Fibroblast of the conjunctiva (primary cell): ENCODE measurements around the gene CENPB.

Experiments used
- DNase-seq: peaks from one replicate; pipeline ENCODE4 v3.0.0-alpha.2; 2010; ENCODE audit warnings: low read depth

The CENPB gene

DNA sequence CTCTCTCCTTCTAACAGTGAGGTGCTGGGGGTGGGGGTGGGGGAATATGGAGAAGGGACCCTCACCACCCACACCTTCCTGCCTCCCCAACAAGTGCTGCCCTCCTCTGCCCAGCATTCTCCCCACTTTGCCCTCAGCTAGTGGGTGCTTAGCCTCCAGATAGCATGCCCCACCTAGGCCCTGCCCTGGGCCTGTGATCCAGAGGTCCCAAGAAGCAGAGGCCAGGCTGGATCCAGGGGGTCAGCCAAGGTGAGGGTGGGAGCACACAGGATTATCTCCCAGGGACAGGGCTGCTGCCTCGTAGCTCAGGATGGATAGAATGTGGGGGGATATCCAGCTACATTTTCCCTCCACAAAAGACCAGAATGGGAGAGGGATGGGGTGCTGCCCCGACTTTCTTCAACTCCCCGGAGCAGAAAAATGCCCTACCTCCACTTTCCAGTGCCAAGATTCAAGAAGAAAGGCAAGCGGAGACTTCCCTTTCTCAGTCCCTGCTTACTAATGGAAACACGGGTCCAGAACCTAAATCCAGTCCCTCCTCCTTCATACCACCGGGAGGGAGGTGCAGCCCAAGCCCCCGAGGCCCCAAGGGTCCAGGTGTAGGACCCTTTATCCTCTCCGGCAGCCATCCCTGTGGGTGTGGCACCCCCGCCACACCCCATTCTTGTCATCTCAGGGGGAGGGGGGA, 20.0 kb downstream of the CENPB start:
- DNase-seq = no peak

DNA sequence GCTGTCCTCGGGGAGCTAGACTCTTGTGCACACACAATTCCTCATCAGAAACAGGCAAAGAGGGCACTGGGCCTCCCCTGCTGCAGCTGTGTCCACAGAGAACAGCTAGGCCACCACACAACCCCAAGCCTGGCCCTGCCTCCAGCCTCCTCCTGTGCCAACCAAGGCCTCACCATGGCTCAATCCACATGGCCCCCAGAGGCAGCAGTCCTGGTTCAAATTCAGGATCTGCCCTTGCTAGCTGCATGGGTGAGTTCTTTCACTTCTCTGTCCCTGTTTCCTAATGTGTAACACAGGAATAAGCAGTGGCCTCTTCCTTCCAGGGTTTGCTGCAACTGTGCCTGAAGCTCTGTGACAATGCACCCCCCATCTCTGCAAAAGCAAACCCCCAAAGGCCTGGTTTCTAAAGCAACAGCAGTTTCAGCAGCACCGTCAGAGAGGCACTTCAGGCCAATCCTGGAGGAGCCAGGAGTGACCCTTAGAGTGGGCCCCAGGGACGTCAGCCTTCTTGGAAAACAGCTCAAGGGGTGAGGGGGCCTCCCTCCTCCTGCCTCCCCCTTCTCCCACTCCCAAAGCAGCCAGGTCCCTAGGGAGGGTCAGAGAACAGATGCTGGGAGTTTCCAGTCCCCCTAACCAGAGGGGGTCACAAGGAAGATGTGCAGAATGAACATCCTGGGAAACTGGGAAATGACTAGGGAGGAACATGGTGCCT, 21.2 kb downstream of the CENPB start:
- DNase-seq = no peak

DNA sequence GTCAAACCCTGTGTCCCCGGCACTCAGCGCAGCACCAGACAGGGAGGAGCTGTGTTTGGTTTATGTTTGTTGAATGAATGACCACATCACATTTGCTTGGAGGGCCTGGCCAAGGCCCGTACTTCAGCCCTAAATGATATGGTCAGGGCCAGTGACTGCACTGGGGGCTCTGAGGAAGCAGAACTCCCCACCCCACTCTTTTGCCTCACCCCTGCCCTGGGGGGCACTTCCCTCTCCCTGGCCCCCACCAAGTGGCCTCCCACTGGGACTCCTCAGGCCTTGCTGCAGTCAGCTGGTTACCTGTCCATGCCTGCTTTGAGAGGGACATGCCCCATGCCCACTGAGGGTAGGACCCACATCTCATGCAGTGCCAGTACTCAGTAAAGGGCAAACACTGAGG, 21.9 kb downstream of the CENPB start:
- no peak for DNase-seq

DNA sequence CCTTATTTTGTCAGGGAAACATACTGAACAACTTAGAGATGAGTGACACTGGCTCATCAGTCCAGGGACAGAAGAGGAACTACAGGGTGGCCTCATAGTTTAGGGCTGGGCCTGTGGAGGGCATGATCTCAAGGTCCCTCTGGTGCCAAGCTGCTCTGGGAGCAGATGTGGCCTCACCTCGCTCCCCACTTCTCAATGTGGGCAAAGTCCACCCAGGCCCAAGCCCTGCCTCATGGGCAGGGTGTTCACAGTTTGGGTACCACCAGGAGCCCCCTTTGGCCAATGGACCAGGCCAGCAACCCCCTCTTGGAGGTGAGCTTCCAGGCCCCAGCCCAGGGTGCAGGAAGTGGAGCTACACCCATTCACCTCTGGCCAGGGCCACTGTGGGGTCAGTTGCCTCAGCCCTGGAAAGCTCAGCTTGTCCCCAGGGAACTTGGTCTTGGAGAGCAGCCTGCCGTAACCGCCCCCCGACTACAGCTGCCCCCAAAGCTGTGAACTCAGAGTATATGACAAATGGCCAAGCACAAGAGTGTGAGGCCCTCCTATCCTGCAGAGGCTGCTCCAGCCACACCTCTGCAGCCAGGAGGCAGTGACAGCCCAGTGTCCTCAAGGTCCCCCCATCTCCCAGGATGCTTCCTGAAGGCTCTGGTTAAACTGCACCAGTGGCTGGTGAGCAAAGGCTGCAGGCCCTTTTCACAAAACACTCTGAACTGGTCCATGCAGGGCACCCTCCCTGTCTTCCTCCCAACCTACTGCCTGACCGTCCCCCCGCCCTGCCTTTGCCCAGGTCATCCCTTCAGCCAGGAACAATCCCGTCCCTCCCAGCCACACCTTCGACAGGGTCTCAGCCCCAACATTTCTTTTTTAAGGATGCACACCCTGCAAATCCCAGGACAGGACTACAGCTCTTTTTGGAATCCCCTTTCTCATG, 22.6 kb downstream of the CENPB start:
- no peak for DNase-seq

DNA sequence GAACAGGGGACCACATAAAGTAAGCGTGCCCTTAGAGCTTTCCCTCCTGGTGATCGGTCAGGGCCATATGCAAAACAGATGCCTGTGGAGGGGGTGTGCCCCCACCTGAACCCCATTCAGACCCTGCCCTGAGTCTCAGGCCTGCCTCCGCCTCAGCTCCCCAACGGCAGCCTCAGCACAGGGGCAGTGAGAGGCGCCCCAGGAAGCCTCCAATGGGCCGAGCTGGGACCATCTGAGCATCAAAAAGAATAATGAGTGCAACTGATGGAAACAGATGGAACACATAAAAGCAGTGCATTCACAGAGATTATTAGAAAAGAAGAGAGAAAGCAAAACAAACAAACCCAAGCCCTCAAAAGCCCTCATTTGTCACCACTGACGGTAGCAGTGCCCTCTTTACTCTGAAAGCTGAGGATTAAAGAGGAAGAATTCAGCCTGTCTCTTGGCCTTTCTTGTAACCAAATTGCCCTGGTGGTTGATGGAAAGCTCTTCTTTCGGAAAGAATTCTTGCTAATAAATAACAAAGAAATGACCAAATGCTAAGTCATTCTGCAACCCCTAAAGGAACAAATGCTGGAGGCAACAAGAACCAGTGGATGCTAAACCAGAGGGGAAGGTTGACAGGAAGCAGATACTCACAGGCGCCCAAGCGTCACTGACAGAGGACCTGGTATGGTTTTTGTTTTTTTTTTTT, 25.7 kb downstream of the CENPB start:
- no peak for DNase-seq

DNA sequence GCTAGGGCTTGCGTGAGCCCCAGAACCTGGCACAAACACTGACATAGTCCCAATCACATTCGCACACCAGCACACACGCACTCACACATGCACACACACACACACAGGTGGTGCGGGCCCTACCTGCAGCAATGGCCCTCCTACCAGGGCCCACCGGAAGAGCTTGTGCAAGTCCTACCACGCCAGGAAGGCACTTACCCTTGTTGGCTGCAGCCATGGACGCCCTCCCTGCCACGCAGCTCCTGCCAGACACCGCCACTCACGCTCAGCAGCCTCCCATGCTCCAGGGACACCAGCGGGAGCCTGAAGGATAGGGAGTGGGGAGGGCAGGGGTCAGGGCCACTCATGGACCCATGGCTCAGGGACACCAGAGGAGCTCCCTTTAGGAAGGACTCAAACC, 26.7 kb downstream of the CENPB start:
- DNase-seq = no peak

DNA sequence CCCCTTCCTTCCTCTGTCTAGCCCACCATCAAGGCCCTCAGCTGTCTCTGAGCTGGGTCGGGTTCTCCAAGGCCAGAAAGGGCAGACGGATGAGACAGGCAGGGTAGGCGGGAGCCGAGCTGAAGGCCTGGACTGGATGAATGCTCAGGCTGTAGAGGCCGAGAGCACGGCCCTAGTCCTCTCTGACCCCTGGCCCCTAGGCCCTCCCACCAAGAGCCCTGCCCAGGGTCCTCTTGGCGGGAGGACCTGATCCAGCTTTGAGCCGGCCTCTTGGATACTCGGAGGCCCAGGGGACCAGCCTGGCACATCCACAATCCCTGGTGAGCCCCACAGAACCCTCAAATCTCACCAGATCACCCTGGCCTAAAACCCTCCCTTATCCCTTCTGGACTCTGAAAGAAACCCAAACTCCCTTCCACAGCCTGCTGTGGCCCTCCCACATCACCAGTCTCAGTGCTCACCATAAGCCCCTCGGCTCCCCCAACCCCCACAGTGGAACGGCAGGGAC, 27.2 kb downstream of the CENPB start:
- DNase-seq = no peak

DNA sequence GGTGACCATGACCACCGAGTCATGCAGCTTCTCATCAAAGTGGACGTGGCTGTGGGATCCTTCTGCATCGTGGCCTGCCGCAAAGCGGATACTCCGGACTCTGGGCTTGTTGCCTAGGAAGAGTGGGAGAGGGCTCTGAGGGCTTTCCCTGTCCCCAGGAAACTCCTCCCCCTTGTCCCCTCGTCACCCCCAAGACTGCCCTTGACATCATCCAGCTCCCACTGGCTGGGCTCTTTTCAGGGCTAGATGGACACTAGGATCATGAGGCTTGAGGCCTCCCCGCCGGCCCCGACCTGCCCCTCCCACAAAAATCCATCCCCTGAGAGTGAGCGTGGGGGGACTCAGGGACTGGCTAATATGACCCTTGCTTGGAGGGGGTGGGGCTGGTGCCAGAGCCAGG, 28.0 kb downstream of the CENPB start:
- no peak for DNase-seq

DNA sequence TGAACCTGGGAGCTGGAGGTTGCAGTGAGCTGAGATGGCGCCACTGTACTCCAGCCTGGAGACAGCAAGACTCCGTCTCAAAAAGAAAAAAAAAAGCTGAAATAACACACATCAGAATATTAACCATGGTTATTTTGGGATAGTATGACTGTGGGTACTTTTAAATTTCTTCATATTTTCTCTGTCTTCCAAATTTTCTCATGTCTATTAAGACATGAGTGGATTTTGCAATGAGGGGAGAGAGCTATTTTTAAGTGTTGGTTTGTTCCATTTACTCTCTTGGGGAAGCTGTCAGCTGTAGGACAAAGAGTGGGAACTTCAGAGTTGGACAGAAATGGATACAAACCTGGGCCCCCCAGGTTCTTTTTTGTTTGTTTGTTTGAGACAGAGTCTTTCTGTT, 29.3 kb downstream of the CENPB start:
- no peak for DNase-seq

DNA sequence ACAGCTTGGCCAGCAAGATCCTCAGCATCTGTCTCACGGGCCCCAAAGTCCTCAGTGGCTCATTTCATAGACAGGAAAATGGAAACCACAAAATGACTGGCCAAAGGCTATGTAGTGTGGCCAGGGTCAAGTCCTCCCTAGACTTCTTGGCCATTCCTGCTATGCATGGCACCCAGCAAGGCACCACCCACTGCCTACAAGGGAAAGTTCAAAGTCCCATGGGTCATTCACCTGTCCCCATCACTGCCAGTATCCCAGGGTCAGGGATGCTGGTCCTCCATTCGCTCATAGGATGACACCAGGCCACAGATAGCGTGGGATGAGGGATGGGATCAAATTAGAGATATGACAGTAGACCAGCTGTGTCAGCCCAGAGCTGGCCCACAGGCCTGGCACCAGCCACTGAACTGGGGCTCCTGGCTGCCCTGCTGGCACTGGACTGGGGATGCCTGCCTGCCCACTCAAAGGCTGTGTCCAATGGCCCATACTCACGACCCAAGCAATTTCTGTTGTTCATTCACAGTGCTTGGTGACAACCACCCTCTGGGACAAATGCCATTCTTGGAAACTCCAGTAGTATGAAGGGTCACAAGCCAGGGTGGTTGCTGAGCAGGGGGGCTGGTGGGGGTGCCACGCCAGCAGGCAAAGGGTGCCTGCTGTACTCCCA, 30.6 kb downstream of the CENPB start:
- no peak for DNase-seq

DNA sequence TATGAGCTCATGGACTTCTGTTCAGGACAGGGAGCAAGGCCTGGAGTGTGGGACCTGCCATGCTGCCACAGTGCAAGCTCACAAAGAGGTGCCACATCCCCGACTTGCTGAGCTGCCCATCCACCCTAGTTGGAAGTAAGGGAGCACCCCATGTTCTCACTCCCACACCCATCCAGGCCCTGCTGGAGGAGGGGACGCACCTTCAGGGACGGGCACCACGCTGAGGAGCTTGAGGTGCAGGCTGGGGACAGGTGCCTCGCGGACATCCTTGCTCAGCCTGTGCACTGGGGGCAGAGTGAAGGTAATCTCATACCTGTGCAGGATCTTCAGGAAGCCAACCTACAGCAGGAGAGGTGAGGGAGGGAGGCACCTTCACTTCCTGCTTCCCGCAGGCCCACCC, 31.3 kb downstream of the CENPB start:
- DNase-seq = no peak

DNA sequence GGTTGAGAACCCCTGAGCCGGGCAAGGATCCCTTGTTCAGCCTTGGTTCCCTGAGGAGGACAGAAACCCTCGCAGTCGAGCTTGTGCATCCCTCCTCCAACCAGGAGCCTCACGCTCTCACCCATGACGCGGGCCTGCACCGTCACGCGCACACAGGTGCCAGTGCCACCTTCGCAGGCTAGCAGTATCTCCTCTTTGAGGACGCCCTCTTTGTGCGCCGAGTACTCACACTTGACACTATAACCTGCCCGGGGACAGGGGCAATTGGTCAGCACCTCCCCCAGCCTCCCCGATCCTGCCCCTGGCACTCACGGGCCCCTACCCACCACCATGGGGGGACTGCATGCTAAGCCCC, 32.3 kb downstream of the CENPB start:
- no peak for DNase-seq

DNA sequence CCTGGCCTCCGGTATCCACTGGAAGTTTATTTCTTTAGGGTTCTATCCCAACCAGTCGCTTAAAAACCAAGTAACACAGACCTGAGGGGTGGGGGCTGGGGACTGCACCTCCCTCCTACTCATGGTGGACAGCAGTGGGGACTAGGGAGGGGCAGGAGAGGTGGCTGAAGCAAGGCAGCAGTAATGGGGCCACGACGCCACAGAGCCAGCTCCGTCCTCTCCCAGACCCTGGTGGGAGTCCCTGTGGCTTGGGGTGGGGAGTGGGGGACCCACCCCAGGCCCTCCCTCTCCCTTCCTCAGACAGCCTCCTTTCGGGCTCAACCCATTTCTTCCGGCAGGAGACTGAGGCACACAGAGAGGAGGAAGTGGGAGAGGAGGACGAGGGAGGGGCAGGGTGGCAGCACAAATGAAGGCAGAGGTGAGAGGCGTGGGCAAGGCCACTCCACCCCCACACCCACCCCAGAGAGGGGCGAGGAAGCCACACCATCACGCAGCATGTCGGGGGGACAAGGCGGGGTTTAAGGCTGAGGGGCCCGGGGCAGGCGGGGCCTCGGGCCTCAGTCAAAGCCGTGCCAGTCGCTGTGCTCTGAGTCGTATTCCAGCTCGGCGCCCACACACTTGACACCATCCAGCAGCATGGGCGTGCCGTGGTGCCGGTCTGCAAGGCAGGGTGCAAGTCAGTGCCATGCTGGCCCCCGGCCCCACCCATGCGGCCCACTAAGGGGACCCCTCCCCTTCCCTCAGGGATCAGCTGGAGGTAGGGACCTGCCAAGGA, 32.9 kb downstream of the CENPB start:
- DNase-seq = no peak

DNA sequence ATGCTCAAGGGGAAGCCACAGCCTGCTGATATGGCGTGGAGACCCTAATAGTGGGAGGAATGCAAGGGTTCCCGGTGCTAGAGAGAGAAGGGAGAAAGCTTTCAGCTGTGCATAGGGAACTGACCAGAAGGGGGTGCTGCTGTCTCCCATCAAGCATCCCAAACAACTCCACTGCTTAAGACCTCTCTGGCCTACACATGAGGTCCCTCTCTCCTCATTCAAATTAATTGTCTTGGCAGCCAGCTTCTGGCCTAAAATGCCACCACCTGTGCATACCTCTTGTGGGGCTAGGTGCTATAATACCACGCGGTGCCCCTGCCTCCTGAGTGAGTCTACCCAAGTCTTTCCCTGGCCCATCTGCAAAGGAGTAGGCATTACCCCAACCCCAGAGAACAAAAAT, 33.4 kb downstream of the CENPB start:
- peak; percentile 59 for DNase-seq

DNA sequence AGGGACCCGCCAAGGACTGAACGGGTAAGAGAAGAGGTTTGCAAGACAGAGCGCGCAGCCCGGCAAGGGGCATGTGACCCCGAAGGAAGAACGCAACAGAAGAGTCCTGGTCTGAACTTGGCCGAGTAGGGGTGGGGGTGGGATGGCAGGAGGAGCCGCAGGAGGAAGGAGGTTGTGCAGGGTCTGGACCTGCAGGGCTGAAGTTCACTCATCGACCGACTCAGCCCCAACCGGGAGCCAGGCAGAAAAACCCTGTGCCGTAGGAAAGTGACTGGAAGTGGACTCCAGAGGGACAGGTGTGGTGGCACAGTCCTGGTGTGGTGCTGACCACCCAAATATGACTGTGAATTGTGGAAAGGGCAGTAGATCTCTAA, 34.2 kb downstream of the CENPB start:
- DNase-seq = no peak

DNA sequence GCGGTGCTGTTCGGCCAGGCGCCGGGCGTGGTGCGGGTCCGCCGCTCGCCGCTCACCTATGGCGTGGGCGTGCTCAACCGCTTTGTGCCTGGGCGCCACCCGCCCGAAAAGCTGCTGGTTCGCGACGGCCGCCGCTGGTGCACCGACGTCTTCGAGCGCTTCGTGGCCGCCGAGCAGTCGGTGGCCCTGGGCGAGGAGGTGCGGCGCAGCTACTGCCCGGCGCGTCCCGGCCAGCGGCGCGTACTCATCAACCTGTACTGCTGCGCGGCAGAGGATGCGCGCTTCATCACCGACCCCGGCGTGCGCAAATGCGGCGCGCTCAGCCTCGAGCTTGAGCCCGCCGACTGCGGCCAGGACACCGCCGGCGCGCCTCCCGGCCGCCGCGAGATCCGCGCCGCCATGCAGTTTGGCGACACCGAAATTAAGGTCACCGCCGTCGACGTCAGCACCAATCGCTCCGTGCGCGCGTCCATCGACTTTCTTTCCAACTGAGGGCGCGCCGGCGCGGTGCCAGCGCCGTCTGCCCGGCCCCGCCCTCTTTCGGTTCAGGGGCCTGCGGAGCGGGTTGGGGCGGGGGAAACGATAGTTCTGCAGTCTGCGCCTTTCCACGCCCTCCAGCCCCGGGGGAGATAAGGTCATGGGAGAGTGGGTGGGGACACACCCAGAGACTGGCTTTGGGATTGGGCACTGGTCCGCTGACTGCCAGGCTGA, 34.7 kb downstream of the CENPB start:
- no peak for DNase-seq

DNA sequence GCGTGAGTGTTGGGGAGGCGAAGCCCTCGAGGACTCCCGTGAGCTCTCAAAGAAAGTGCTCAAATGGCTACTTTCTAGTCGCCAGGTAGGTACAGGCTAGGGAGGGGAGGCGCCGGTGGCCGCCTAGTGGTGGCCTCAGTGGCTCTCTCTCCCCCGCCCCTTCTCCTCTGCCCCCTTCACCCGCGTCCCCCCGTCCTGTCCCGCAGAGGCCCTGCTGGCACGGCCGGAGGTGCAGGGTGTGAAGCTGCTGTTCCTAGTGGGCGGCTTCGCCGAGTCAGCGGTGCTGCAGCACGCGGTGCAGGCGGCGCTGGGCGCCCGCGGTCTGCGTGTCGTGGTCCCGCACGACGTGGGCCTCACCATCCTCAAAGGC, 35.2 kb downstream of the CENPB start:
- no peak for DNase-seq

DNA sequence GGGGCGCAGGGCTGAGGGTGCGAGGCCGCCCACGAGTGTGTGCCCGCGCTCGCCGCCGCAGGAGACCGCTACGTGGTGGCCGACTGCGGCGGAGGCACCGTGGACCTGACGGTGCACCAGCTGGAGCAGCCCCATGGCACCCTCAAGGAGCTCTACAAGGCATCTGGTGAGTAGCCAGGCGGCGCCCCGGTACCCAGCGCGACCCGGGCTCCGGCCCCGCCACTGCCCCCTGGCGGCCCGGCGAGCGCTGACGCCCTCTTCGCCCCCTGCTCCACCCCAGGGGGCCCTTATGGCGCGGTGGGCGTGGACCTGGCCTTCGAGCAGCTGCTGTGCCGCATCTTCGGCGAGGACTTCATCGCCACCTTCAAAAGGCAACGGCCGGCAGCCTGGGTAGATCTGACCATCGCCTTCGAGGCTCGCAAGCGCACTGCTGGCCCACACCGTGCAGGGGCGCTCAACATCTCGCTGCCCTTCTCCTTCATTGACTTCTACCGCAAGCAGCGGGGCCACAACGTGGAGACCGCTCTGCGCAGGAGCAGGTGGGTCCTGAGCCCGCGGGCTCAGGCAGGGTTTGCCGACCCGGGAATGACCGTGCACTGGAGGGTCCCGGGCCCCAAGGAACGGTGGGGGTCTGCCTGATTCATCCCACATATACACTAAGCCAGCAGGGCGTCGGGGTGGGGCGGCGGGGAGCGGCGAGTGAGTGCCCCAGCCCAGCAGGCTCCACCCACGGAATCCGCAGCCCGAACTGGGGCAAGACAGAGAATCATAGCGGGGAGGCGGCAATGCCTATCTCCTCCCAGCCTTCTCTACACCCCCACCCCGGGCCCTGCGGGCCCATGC, 36.6 kb downstream of the CENPB start:
- DNase-seq = no peak

DNA sequence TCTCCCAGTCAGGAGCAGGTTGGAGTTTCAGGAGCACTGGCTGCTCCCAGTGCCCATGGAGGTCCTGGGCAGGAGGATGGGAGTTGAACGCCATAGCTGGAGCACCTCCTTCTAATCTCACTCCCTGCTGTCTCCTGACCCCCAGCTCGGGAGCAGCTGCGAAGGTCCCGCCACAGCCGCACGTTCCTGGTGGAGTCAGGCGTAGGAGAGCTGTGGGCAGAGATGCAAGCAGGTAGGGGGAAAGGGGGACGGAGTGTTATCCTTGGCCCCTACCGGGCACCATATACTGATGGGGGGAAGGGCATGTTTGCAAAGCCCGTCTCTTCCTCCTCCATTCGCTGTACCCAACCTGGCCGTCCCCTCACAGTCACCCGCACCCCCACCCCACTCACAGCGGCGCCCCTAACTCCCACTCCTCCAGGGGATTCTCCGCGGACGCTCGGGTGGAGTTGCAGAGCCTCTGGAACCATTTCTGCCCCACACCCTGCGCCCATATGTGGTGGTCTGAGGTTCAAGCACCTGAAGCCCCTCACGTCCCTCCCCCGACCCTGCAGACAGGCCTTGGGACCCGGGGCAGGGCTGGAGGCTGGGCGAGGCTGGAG, 37.4 kb downstream of the CENPB start:
- no peak for DNase-seq
